K562 (cell line): ENCODE results near the gene TMIGD3. TPM values are rescaled to one million over a fixed set of nuclear protein-coding genes. Genes with fewer than 3 reads are reported as not detected.
A peak's percentile ranks its signal among the peaks of the same experiment; 100 is the strongest.

Experiments
- ATF7 ChIP-seq: fragments of 450-650 bp; IDR thresholded peaks from 2 replicates; pipeline ENCODE4 v1.7.1; 2014; ENCODE audit warnings: mild to moderate bottlenecking, moderate library complexity
- CBX5 ChIP-seq: IDR thresholded peaks from 2 replicates; pipeline ENCODE4 v1.6.1; 2014; ENCODE audit warnings: low read depth, borderline replicate concordance
- CCAR2 ChIP-seq: fragments of 200-400 bp; formaldehyde crosslinking; IDR thresholded peaks from 2 replicates; pipeline ENCODE4 v1.6.1; 2017; ENCODE audit warnings: mild to moderate bottlenecking, low read depth, low read length
- CCNT2 ChIP-seq: IDR thresholded peaks from 2 replicates; pipeline ENCODE4 v1.6.1; 2011; ENCODE audit warnings: borderline replicate concordance, low read depth, mild to moderate bottlenecking, moderate library complexity, mixed read lengths, low read length; ENCODE audit not compliant: insufficient read length; ENCODE audit errors: extremely low read depth
- CEBPG ChIP-seq, 3 experiments: fragments of 200-800 bp in 1 of 3; sonication (Bioruptor generic) in 1 of 3; sonication (generic) in 1 of 3; formaldehyde crosslinking in 1 of 3; IDR thresholded peaks in 2 of 3; conservative IDR thresholded peaks in 1 of 3; 2 replicates each; pipeline versions ENCODE4 v1.6.1 to v1.8.0; 2016 to 2022; ENCODE audit warnings: missing compliant biosample characterization in 2 of 3, missing genetic modification characterization in 2 of 3, mild to moderate bottlenecking in 1 of 3, missing genetic modification reagents in 1 of 3
- EP400 ChIP-seq: fragments of 450-650 bp; IDR thresholded peaks from 2 replicates; pipeline ENCODE4 v1.6.1; 2017; ENCODE audit warnings: antibody characterized with exemption, mild to moderate bottlenecking, moderate library complexity
- ESRRA ChIP-seq: fragments of 450-650 bp; IDR thresholded peaks from 2 replicates; pipeline ENCODE4 v1.6.1; 2014; ENCODE audit warnings: low read depth, mild to moderate bottlenecking, moderate library complexity, borderline replicate concordance
- GTF2E2 ChIP-seq: fragments of 200-800 bp; sonication (Bioruptor generic); IDR thresholded peaks from 2 replicates; pipeline ENCODE4 v1.6.1; 2016; ENCODE audit warnings: missing genetic modification characterization, missing compliant biosample characterization
- HMBOX1 ChIP-seq: sonication (generic); IDR thresholded peaks from 2 replicates; pipeline ENCODE4 v1.6.1; 2016
- HOXB6 ChIP-seq: fragments of 250-450 bp; sonication (Bioruptor Pico); IDR thresholded peaks from 2 replicates; pipeline ENCODE4 v1.5.1; 2022; ENCODE audit warnings: mild to moderate bottlenecking, borderline replicate concordance
- MXI1 ChIP-seq: IDR thresholded peaks from 2 replicates; pipeline ENCODE4 v1.6.1; 2011; ENCODE audit warnings: low read depth, mild to moderate bottlenecking, improper control_type of control experiment, low read length
- NCOR1 ChIP-seq: fragments of 450-650 bp; IDR thresholded peaks from 2 replicates; pipeline ENCODE4 v1.6.1; 2016; ENCODE audit warnings: mild to moderate bottlenecking, moderate library complexity
- NR2F6 ChIP-seq: fragments of 450-650 bp; formaldehyde crosslinking; IDR thresholded peaks from 2 replicates; pipeline ENCODE4 v1.4.0; 2020; ENCODE audit warnings: mild to moderate bottlenecking
- SNIP1 ChIP-seq: fragments of 450-650 bp; IDR thresholded peaks from 2 replicates; pipeline ENCODE4 v1.7.1; 2017; ENCODE audit warnings: low read depth, mild to moderate bottlenecking
- SNRNP70 ChIP-seq: fragments of 200-400 bp; formaldehyde crosslinking; optimal IDR thresholded peaks from 2 replicates; pipeline ENCODE3; 2017; ENCODE audit warnings: low read depth, low read length
- SRSF9 ChIP-seq: fragments of 200-400 bp; formaldehyde crosslinking; IDR thresholded peaks from 2 replicates; pipeline ENCODE4 v1.6.1; 2017; ENCODE audit warnings: low read depth, low read length, borderline replicate concordance
- TCF3 ChIP-seq: sonication (generic); formaldehyde crosslinking; IDR thresholded peaks from 2 replicates; pipeline ENCODE4 v1.4.0; 2020; ENCODE audit warnings: mild to moderate bottlenecking, missing genetic modification reagents
- VEZF1 ChIP-seq: fragments of 200-800 bp; sonication (Bioruptor generic); IDR thresholded peaks from 2 replicates; pipeline ENCODE4 v1.6.1; 2017; ENCODE audit warnings: missing genetic modification characterization, missing compliant biosample characterization
- XRCC3 ChIP-seq: fragments of 450-650 bp; IDR thresholded peaks from 2 replicates; pipeline ENCODE4 v1.6.1; 2017; ENCODE audit warnings: mild to moderate bottlenecking, moderate library complexity
- ZBTB33 ChIP-seq: sonication (generic); formaldehyde crosslinking; IDR thresholded peaks from 2 replicates; pipeline ENCODE4 v1.8.1; 2023; ENCODE audit warnings: mild to moderate bottlenecking, missing genetic modification reagents
- ZNF165 ChIP-seq: fragments of 250-450 bp; sonication (Bioruptor Pico); IDR thresholded peaks from 2 replicates; pipeline ENCODE4 v1.4.0; 2020; ENCODE audit warnings: borderline replicate concordance
- ZNF224 ChIP-seq: sonication (generic); formaldehyde crosslinking; IDR thresholded peaks from 2 replicates; pipeline ENCODE4 v1.8.0; 2022; ENCODE audit warnings: mild to moderate bottlenecking, missing genetic modification reagents
- ZNF347 ChIP-seq: fragments of 450-650 bp; formaldehyde crosslinking; IDR thresholded peaks from 2 replicates; pipeline ENCODE4 v1.4.0; 2020; ENCODE audit warnings: low read depth, mild to moderate bottlenecking, moderate library complexity
- polyA plus RNA-seq, 8 experiments: library from polyadenylated mRNA; depleted of rRNA in 4 of 8; stranded (reverse) in 5 of 8; unstranded in 3 of 8; fragments of >200 nt; fragmentation: Nextera tagmentation in 2 of 8; fragmentation: Illumina TruSeq in 1 of 8; extraction: Ambion mirVana in 2 of 8; extraction: Trizol in 1 of 8; gene quantifications; 2 replicates each; pipeline versions ENCODE4 v1.2.1 to v1.2.3, GENCODE V29; 2011 to 2014; ENCODE audit warnings: inconsistent platforms in 1 of 8, missing spikeins in 1 of 8
- total RNA-seq, 7 experiments: library from RNA; depleted of rRNA in 6 of 7; stranded (reverse); fragments of >200 nt in 6 of 7; fragmentation: Illumina TruSeq in 2 of 7; extraction: Trizol in 2 of 7; gene quantifications; 2 replicates each; pipeline versions ENCODE4 v1.2.1 to v1.2.3, GENCODE V29; 2011 to 2021; ENCODE audit warnings: low replicate concordance in 1 of 7

The TMIGD3 gene
- total and polyA plus RNA-seq, 9 of the 15 experiments (the other 6 are each of a cell fraction or from before 2014, with no cell fraction given) = 0.11 to 0.13 (median 0.11) TPM; not detected in 6

- no peak; the same call in 1 of the 2 replicates for TF ChIP-seq EP400
- no peak for TF ChIP-seq HMBOX1
- no peak for TF ChIP-seq SRSF9
- no peak for TF ChIP-seq NCOR1
- no peak for TF ChIP-seq ZBTB33 (CRISPR knock-in tag)
- TF ChIP-seq TCF3 = no peak
- 0 out of 2 replicates have a peak, but pooled peaks have one; percentile 8 for TF ChIP-seq VEZF1 (CRISPR knock-in tag)
- TF ChIP-seq GTF2E2 (tag) = 0 out of 2 replicates have a peak, but pooled peaks have one; percentile 11
- no peak for TF ChIP-seq MXI1
- no peak for TF ChIP-seq HOXB6 (CRISPR knock-in tag)
- no peak for TF ChIP-seq NR2F6 (CRISPR knock-in tag)
- no peak for TF ChIP-seq SNRNP70
- TF ChIP-seq ESRRA = no peak
- TF ChIP-seq CBX5 = no peak
- no peak for TF ChIP-seq SNIP1
- TF ChIP-seq XRCC3 = no peak
- TF ChIP-seq CCAR2 = no peak
- TF ChIP-seq CCNT2 = no peak
- no peak for TF ChIP-seq ZNF224
- no peak for TF ChIP-seq ZNF165 (CRISPR knock-in tag)
- TF ChIP-seq ATF7 = no peak
- TF ChIP-seq CEBPG (CRISPR knock-in tag; IDR thresholded peaks at IDR 0.05) = no peak
- TF ChIP-seq CEBPG (tag; conservative IDR thresholded peaks at IDR 0.05 in 1 of 2, IDR thresholded peaks at IDR 0.05 in 1 of 2) = peak; percentile 88 to 99
- TF ChIP-seq ZNF347 (CRISPR knock-in tag) = no peak
Observed at GRCh38 chr1:111462370-111463028, 40.9 kb downstream of the TMIGD3 start (continued).
